Esophagus squamous epithelium (tissue), 4 donors: ENCODE measurements around the gene COQ7.

Source experiments
- CTCF ChIP-seq, 6 experiments: fragments of 450-650 bp in 4 of 6; fragments of 200-600 bp in 2 of 6; sonication (generic) in 2 of 6; IDR thresholded peaks; one replicate each; pipeline ENCODE4 v1.5.1; 2016 to 2019; ENCODE audit warnings: antibody characterized with exemption in 6 of 6, mild to moderate bottlenecking in 4 of 6, moderate library complexity in 4 of 6
- POLR2A ChIP-seq, 4 donors: fragments of 450-650 bp; IDR thresholded peaks; one replicate each; pipeline ENCODE4 v1.6.1; 2017; ENCODE audit warnings: antibody characterized with exemption in 4 of 4, mild to moderate bottlenecking in 4 of 4, moderate library complexity in 3 of 4

- no peak for TF ChIP-seq CTCF (IDR thresholded peaks at IDR 0.05)
- TF ChIP-seq POLR2A (IDR thresholded peaks at IDR 0.05), result no peak
Measured at GRCh38 chr16:19073863-19074262, 6.4 kb downstream of the COQ7 start.
